Activated naive CD8-positive, alpha-beta T cell treated with anti-CD3 and anti-CD28 coated beads, Interleukin-2, amount 50 U/mL, for 16 hours (primary cell): ENCODE results near the gene SLC5A1.
"Not testable (repeated sequence)": the region's sequence is repeated elsewhere in the genome, so short reads cannot be mapped to it uniquely, and the experiment has no call there.

Experiments
- DNase-seq: peaks from one replicate; pipeline ENCODE4 v3.0.0-alpha.2; 2020; ENCODE audit warnings: low read depth, low spot score

SLC5A1 gene

DNA sequence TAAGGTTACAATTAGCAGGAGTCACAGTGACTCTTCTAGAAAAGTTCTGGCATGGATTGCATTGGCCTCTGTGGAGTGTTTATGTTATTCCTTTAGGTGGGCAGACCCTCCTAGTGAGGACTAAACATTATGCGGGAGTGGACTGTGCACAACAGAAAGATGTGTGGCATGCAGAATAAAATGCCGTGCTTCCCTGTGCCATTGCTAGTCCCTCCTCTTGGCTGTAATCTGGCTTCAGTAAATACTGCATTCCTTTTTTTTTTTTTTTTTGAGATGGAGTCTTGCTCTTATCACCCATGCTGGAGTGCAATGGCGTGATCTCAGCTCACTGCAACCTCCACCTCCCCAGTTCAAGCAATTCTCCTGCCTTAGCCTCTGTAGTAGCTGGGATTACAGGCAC lies 45.0 kb downstream of the SLC5A1 start:
- no peak for DNase-seq

GRCh38 chr22:32097018-32097417 lies 54.0 kb downstream of the SLC5A1 start:
- no peak for DNase-seq

DNA sequence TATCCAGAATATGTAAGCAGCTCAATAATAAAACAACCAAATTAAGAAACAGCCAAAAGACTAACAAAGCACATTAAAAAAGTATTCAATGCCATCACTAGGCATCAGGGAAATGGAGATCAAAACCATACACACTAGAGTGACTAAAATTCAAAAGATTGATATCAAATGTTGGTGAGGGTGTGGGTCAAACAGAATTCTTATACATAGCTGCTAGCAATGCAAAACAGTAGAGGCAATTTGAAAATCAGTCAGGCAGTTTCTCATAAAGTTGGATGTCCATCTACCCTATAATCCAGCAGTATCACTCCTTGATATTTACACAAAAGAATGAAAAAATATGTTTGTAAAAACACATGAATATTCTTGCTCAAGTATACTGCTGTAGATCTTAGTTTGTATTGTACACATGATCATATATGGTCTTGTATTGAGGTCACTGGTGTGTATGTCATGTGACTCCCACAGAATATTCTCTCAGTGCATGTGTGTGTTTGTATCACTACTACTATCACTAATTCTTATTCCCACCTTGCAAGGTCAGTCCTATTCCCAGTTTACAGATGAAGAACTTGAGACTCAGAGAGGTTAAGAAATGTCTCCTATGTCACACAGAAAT lies 54.9 kb downstream of the SLC5A1 start:
- no peak for DNase-seq

- DNase-seq = no peak
Measured at GRCh38 chr22:32100711-32101110, 57.6 kb downstream of the SLC5A1 start.

DNA sequence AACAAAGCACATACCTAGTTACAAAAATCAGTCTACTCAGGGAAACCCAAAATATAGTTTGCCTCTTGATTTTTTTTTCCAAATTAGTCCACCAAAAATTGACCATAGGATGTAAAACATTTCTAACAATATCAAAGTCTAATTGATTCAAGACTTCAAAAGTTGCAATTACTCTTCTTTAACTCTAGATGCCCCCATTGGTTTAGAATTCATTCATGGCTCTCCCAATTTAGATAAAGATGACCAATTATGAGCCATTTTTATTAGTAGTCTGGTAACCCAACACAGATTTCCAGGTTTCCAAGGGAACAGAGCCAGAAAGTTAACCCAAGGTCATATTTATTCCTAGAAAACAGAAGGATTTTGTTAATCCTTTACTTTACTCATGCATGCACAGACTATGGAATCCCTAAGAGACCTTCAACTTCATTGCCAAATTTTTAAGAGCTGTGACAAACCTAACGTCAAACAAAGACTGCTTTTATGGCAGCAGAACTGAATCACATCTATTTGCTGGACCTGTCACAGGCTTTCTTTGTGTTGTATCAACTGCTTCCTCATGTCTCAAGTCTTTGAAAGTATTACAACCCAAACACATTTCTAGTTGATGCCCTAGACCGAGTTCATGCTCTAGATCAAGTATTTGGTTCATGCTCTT lies 60.7 kb downstream of the SLC5A1 start:
- DNase-seq = no peak

GRCh38 chr22:32106930-32107329 lies 63.9 kb downstream of the SLC5A1 start:
- DNase-seq = no peak

GRCh38 chr22:32112380-32112779 lies 69.3 kb downstream of the SLC5A1 start:
- no peak for DNase-seq

DNA sequence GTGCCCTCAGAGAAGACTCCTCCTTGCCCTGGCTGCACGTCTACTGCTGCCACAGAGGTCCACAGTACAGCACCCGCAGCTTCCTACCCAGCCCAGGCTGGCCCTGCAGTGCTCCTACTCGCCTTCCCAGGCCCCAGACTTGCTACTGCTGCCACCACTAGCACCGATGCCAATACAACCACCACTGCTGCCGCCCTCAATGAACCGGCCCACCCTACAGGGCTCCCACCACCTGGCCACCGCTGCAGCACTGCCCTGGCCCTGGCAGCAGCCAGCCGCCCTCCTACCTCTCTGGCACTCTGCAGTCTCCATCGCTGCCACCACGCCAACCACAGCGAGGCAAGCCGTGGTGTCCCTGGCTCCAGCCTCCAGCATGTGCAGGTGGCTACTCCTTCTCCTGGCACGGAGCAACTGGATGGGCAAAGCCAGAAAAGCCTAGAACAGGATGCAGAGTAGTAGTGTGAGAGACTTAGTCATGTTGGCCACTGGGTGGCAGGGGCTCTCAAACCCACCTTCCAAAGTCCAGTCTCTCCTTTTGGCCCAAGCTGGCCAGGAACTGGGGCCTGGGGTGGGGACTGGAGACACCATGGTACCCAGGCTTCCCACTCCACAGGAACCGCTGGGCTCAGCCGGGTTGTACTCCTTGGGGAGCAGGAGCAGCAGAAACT lies 76.6 kb downstream of the SLC5A1 start:
- DNase-seq = no peak

DNA sequence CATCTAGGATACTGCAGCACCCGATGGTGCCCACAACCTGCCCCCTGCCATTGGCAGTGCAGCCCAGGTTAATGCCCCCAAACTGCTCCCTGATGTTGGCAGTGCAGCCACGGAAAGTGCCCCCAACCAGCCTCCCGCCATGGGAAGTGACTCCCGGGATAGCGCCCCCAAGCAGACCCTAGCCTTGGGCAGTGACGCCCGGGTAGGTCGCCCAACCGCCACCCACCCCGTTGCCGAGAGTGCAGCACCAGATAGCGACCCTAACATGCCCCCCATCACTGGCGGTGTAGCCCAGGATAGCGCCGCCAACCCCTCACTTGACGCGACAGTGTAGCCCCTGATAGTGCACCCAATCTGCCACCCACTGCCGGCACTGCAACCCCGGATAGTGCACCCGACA lies 77.5 kb downstream of the SLC5A1 start:
- DNase-seq = no peak

GRCh38 chr22:32122899-32123298 lies 79.8 kb downstream of the SLC5A1 start:
- DNase-seq = no peak

DNA sequence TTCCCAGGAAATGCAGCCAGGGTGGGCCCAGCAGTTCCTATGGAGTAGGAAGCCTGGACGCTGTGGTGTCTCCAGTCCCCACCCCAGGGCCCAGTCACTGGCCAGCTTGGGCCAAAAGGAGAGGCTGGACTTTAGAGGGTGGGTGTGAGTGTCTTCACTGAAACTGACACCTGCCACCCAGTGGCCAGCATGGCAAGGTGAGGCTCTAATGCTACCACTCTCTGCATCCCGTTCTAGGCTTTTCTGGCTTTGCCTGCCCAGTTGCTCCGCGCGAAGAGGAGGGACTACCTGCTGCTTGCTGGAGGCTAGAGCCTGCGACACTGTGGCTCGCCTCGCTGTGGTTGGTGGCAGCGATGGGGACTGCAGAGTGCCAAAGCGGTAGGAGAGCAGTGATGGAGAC lies 80.6 kb downstream of the SLC5A1 start:
- no peak for DNase-seq

- no peak for DNase-seq
Measured at GRCh38 chr22:32127904-32128303, 84.8 kb downstream of the SLC5A1 start.

GRCh38 chr22:32130464-32130863 lies 87.4 kb downstream of the SLC5A1 start:
- no peak for DNase-seq

- no peak for DNase-seq
Measured at GRCh38 chr22:32132126-32132525, 89.1 kb downstream of the SLC5A1 start.

- no peak for DNase-seq
Measured at GRCh38 chr22:32132783-32133182, 89.7 kb downstream of the SLC5A1 start.

GRCh38 chr22:32134796-32135195 lies 91.7 kb downstream of the SLC5A1 start:
- DNase-seq = not testable (repeated sequence)

DNA sequence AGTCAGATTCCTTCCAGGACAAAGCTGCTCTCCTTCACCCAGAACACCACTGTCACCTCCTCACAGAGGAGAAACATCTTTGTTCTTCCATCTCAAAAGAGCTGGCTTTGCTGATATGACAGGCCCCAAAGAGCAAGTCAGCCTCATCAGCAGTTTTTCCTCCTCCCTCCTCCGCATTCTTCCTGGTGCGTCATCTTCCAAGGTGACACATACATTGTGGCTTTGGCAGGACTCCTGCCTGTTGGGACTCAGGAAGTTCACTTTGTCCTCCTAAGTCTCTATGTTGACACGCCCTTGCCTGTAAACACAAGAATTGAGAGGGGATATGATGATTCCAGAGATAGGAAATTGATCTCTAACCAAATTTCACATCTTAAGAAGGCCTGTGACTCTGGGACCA lies 92.9 kb downstream of the SLC5A1 start:
- not testable (repeated sequence) for DNase-seq

- not testable (repeated sequence) for DNase-seq
Measured at GRCh38 chr22:32136881-32137280, 93.8 kb downstream of the SLC5A1 start.

DNA sequence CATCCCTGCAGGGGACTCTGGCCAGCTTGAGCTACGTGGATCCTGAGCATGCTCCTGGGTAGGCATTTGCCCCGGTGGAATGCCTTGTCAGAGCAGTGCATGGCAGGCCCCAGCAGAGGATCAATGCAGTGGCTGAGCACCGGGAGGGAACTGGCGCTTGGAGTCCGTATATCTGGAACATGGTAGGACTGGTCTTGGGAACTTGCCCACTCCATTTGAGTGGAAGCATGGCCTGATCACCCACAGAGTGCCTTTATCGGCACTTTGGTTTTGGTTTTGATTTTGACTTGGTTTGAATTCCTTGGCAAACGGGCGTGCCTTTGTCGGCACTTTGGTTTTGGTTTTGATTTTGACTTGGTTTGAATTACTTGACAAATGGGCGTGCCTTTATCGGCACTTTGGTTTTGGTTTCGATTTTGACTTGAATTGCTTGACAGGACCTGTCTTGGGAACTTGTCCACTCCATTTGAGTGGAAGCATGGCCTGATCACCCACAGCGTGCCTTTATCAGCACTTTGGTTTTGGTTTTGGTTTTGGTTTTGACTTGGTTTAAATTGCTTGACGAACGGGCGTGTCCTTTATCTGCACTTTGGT lies 94.8 kb downstream of the SLC5A1 start:
- peak; percentile 32 for DNase-seq

DNA sequence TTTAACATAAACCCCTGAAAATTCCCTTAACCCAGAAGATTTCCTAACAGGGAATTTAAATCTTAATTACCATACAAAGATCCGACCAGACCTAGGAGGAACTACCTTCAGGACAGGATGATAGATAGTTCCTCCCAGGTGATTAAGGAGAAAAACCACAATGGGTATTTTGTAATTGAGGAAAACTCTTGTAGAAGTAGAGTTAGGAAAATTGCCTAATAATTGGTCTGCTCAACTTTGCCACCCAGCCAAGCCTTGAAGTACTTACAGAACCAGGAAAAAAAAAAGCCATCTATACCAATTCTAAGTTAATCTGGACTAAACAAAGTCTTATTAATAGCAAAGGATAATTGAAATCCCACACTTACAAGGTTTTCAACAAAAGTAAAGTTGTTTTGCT lies 95.5 kb downstream of the SLC5A1 start:
- DNase-seq = not testable (repeated sequence)

DNA sequence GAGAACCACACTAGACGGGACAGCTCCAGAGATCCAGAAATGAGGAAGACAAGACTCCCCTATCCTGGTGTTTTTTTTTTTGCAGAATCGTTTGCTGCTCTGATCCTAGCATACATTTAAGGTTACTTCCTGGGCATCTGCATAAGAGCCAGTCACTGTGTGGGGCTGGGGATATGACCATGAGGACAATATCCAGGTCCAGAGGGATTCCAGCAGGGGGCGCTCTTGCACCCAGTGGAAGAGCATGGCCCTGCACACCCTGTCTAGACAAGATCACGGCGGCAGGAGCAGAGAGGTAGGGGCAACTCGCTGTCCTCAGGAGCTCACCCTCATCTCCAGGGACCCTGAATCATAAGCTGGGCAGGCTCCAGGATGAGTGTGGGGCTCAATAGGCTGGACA lies 97.6 kb downstream of the SLC5A1 start:
- DNase-seq = not testable (repeated sequence)

- DNase-seq = no peak
Measured at GRCh38 chr22:32142600-32142999, 99.5 kb downstream of the SLC5A1 start.
